Testis (tissue), 2 donors: ENCODE data around the gene KLHL26.

ENCODE experiments used
- POLR2A ChIP-seq: fragments of 450-650 bp; IDR thresholded peaks from one replicate; pipeline ENCODE4 v1.6.1; 2017; ENCODE audit warnings: antibody characterized with exemption, mild to moderate bottlenecking, moderate library complexity
- TF ChIP-seq, protein P1 (sequence below), 3 experiments: fragments of 450-650 bp in 2 of 3; fragments of 200-600 bp in 1 of 3; sonication (generic) in 1 of 3; IDR thresholded peaks; one replicate each; pipeline ENCODE4 v1.5.1; 2016 to 2019; ENCODE audit warnings: antibody characterized with exemption in 3 of 3, mild to moderate bottlenecking in 2 of 3, moderate library complexity in 1 of 3

DNA sequence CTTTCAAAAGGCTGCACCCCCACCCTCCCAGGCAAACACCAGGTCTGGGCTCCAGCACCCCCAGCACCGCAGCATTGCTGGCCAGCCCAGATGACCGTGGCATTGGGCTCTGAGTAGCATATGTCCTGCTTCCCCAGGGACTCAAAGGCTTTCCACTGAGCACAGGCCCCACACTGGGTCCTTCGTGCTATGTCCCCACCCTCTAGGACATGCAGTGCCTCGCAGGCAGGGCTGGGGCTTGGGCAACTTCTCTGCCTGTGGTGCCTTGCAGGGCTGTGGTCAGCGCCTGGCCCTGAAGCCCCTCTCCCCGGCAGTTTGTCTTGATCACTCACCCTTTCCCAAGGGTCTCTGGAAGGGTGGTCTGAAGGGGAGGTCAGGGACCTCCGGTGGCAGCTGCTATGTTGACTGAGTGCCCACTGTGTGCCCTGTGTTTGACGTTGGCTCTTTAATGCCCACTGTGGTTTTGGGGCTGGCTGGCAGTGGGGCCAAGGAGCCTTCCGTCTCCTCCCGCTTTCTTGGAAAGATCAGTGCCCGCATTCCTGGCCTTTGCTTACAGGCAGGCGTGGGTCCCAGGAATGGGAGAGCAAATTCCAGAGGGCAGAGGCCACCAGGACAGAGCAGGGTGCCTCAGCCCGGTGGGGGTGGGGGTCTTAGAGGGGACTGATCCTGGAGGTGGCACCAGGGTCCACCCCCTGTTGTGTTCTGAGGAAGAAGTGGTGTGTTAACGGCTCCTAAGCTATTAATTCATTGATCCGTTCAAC is 26.3 kb downstream of the KLHL26 start:
- TF ChIP-seq, protein P1, sequence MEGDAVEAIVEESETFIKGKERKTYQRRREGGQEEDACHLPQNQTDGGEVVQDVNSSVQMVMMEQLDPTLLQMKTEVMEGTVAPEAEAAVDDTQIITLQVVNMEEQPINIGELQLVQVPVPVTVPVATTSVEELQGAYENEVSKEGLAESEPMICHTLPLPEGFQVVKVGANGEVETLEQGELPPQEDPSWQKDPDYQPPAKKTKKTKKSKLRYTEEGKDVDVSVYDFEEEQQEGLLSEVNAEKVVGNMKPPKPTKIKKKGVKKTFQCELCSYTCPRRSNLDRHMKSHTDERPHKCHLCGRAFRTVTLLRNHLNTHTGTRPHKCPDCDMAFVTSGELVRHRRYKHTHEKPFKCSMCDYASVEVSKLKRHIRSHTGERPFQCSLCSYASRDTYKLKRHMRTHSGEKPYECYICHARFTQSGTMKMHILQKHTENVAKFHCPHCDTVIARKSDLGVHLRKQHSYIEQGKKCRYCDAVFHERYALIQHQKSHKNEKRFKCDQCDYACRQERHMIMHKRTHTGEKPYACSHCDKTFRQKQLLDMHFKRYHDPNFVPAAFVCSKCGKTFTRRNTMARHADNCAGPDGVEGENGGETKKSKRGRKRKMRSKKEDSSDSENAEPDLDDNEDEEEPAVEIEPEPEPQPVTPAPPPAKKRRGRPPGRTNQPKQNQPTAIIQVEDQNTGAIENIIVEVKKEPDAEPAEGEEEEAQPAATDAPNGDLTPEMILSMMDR (IDR thresholded peaks at IDR 0.05) = no peak
- TF ChIP-seq POLR2A = no peak
